Rectal smooth muscle tissue (tissue), 1 donor: Measurements from ENCODE around the gene MACROD2.

Experiments used
- H3K27ac ChIP-seq: one replicate; pipeline ENCODE4 v1.7.0; 2013; ENCODE audit warnings: low read depth, low read length, inconsistent platforms
- H3K27me3 ChIP-seq: one replicate; pipeline ENCODE4 v1.7.0; 2013; ENCODE audit warnings: low read length; ENCODE audit not compliant: control insufficient read depth, insufficient read depth
- H3K36me3 ChIP-seq: one replicate; pipeline ENCODE4 v1.7.0; 2013; ENCODE audit warnings: low read length; ENCODE audit not compliant: control insufficient read depth, insufficient read depth
- H3K4me1 ChIP-seq: one replicate; pipeline ENCODE4 v1.7.0; 2013; ENCODE audit warnings: low read length; ENCODE audit not compliant: control insufficient read depth, insufficient read depth
- H3K4me3 ChIP-seq: one replicate; pipeline ENCODE4 v1.7.0; 2013; ENCODE audit warnings: low read length
- H3K9ac ChIP-seq: one replicate; pipeline ENCODE4 v1.7.0; 2013; ENCODE audit warnings: low read length

The MACROD2 gene

GRCh38 chr20:15257569-15257870 lies 1262.2 kb downstream of the MACROD2 start:
- no peak overlapping the region for H3K9ac ChIP-seq
- H3K36me3 ChIP-seq, result no peaks in the 10 kb centered on the region
- H3K4me1 ChIP-seq, result no peaks in the 10 kb centered on the region
- no peak overlapping the region for H3K27ac ChIP-seq
- H3K4me3 ChIP-seq, result no peak overlapping the region
- H3K27me3 ChIP-seq, result no peaks in the 10 kb centered on the region

- no peaks in the 10 kb centered on the region for H3K4me1 ChIP-seq
- H3K27ac ChIP-seq, result no peak overlapping the region
- H3K27me3 ChIP-seq, result no peaks in the 10 kb centered on the region
- no peak overlapping the region for H3K4me3 ChIP-seq
- H3K36me3 ChIP-seq, result no peaks in the 10 kb centered on the region
- H3K9ac ChIP-seq, result no peak overlapping the region
Measured at GRCh38 chr20:15265581-15266309, 1270.4 kb downstream of the MACROD2 start.

GRCh38 chr20:15267935-15268334 lies 1272.6 kb downstream of the MACROD2 start:
- H3K36me3 ChIP-seq, result no peaks in the 10 kb centered on the region
- no peak overlapping the region for H3K9ac ChIP-seq
- H3K4me3 ChIP-seq, result no peak overlapping the region
- H3K4me1 ChIP-seq, result no peaks in the 10 kb centered on the region
- H3K27ac ChIP-seq, result no peak overlapping the region
- no peaks in the 10 kb centered on the region for H3K27me3 ChIP-seq

GRCh38 chr20:15278041-15278440 lies 1282.7 kb downstream of the MACROD2 start:
- Histone ChIP-seq H3K27me3 (no peaks in the 10 kb centered on the region), H3K9ac (no peak overlapping the region), H3K27ac (no peak overlapping the region), H3K36me3 (no peaks in the 10 kb centered on the region), H3K4me3 (no peak overlapping the region), H3K4me1 (no peaks in the 10 kb centered on the region)

GRCh38 chr20:15287329-15287728 lies 1292.0 kb downstream of the MACROD2 start:
- no peaks in the 10 kb centered on the region for H3K4me1 ChIP-seq
- H3K4me3 ChIP-seq, result no peak overlapping the region
- no peaks in the 10 kb centered on the region for H3K27me3 ChIP-seq
- H3K9ac ChIP-seq, result no peak overlapping the region
- no peak overlapping the region for H3K27ac ChIP-seq
- no peaks in the 10 kb centered on the region for H3K36me3 ChIP-seq

- no peak overlapping the region for H3K4me3 ChIP-seq
- no peaks in the 10 kb centered on the region for H3K36me3 ChIP-seq
- no peaks in the 10 kb centered on the region for H3K27me3 ChIP-seq
- H3K27ac ChIP-seq, result no peak overlapping the region
- no peaks in the 10 kb centered on the region for H3K4me1 ChIP-seq
- H3K9ac ChIP-seq, result no peak overlapping the region
Measured at GRCh38 chr20:15288106-15288505, 1292.8 kb downstream of the MACROD2 start.

GRCh38 chr20:15289337-15289736 lies 1294.0 kb downstream of the MACROD2 start:
- H3K4me3 ChIP-seq, result no peak overlapping the region
- no peaks in the 10 kb centered on the region for H3K27me3 ChIP-seq
- no peak overlapping the region for H3K9ac ChIP-seq
- H3K27ac ChIP-seq, result no peak overlapping the region
- no peaks in the 10 kb centered on the region for H3K4me1 ChIP-seq
- no peaks in the 10 kb centered on the region for H3K36me3 ChIP-seq

- Histone ChIP-seq H3K36me3 (no peaks in the 10 kb centered on the region), H3K27ac (no peak overlapping the region), H3K9ac (no peak overlapping the region), H3K4me3 (no peak overlapping the region), H3K27me3 (no peaks in the 10 kb centered on the region), H3K4me1 (no peaks in the 10 kb centered on the region)
Measured at GRCh38 chr20:15292405-15292804, 1297.1 kb downstream of the MACROD2 start.

GRCh38 chr20:15296422-15296821 lies 1301.1 kb downstream of the MACROD2 start:
- H3K4me3 ChIP-seq, result no peak overlapping the region
- no peaks in the 10 kb centered on the region for H3K36me3 ChIP-seq
- no peaks in the 10 kb centered on the region for H3K27me3 ChIP-seq
- no peaks in the 10 kb centered on the region for H3K4me1 ChIP-seq
- H3K9ac ChIP-seq, result no peak overlapping the region
- no peak overlapping the region for H3K27ac ChIP-seq

- H3K36me3 ChIP-seq, result no peaks in the 10 kb centered on the region
- H3K27me3 ChIP-seq, result no peaks in the 10 kb centered on the region
- no peak overlapping the region for H3K27ac ChIP-seq
- H3K4me1 ChIP-seq, result no peaks in the 10 kb centered on the region
- H3K4me3 ChIP-seq, result no peak overlapping the region
- no peak overlapping the region for H3K9ac ChIP-seq
Measured at GRCh38 chr20:15297059-15297875, 1302.0 kb downstream of the MACROD2 start.

GRCh38 chr20:15302075-15302474 lies 1306.8 kb downstream of the MACROD2 start:
- no peak overlapping the region for H3K4me3 ChIP-seq
- no peak overlapping the region for H3K9ac ChIP-seq
- no peaks in the 10 kb centered on the region for H3K36me3 ChIP-seq
- H3K4me1 ChIP-seq, result no peaks in the 10 kb centered on the region
- no peaks in the 10 kb centered on the region for H3K27me3 ChIP-seq
- H3K27ac ChIP-seq, result no peak overlapping the region

GRCh38 chr20:15310361-15310760 lies 1315.0 kb downstream of the MACROD2 start:
- Histone ChIP-seq H3K36me3 (no peaks in the 10 kb centered on the region), H3K27me3 (no peaks in the 10 kb centered on the region), H3K9ac (no peak overlapping the region), H3K4me3 (no peak overlapping the region), H3K27ac (no peak overlapping the region), H3K4me1 (no peaks in the 10 kb centered on the region)

- Histone ChIP-seq H3K4me3 (no peak overlapping the region), H3K4me1 (no peaks in the 10 kb centered on the region), H3K27me3 (no peaks in the 10 kb centered on the region), H3K27ac (no peak overlapping the region), H3K9ac (no peak overlapping the region), H3K36me3 (no peaks in the 10 kb centered on the region)
Measured at GRCh38 chr20:15316556-15316955, 1321.2 kb downstream of the MACROD2 start.
